ENCODE data around the gene FOXJ3.
"Not testable (repeated sequence)": the region's sequence is repeated elsewhere in the genome, so short reads cannot be mapped to it uniquely, and the experiment has no call there.

FOXJ3 gene

GRCh38 chr1:42251042-42251441 is 84.0 kb downstream of the FOXJ3 start:
- DNase-seq (ENCODE audit: low read depth in 2 of 2) = no peak

GRCh38 chr1:42250164-42250563 is 84.9 kb downstream of the FOXJ3 start:
- DNase-seq (ENCODE audit: low read depth in 2 of 2) = no peak

GRCh38 chr1:42240966-42241755 is 93.9 kb downstream of the FOXJ3 start:
- DNase-seq (ENCODE audit: low read depth in 2 of 2) = no peak

GRCh38 chr1:42239555-42239954 is 95.5 kb downstream of the FOXJ3 start:
- no peak for DNase-seq (ENCODE audit: low read depth in 2 of 2)

GRCh38 chr1:42239041-42239440 is 96.0 kb downstream of the FOXJ3 start:
- no peak for DNase-seq (ENCODE audit: low read depth in 2 of 2)

GRCh38 chr1:42231253-42231652 is 103.8 kb downstream of the FOXJ3 start:
- no peak for DNase-seq (ENCODE audit: low read depth in 2 of 2)

GRCh38 chr1:42228938-42229337 is 106.1 kb downstream of the FOXJ3 start:
- DNase-seq (ENCODE audit: low read depth in 2 of 2) = no peak

GRCh38 chr1:42223036-42223435 is 112.0 kb downstream of the FOXJ3 start:
- no peak for DNase-seq (ENCODE audit: low read depth in 2 of 2)

- no peak for DNase-seq (ENCODE audit: low read depth in 2 of 2)
Observed at GRCh38 chr1:42221952-42222606, 113.0 kb downstream of the FOXJ3 start.

GRCh38 chr1:42221456-42221855 is 113.6 kb downstream of the FOXJ3 start:
- no peak for DNase-seq (ENCODE audit: low read depth in 2 of 2)

GRCh38 chr1:42219627-42220026 is 115.4 kb downstream of the FOXJ3 start:
- DNase-seq (ENCODE audit: low read depth in 2 of 2) = no peak

- DNase-seq (ENCODE audit: low read depth in 2 of 2) = no peak
Observed at GRCh38 chr1:42214447-42214871, 120.6 kb downstream of the FOXJ3 start.

- DNase-seq (ENCODE audit: low read depth in 2 of 2) = no peak
Observed at GRCh38 chr1:42211224-42211623, 123.8 kb downstream of the FOXJ3 start.

GRCh38 chr1:42210421-42211133 is 124.5 kb downstream of the FOXJ3 start:
- DNase-seq (ENCODE audit: low read depth in 2 of 2) = no peak

GRCh38 chr1:42209526-42210251 is 125.3 kb downstream of the FOXJ3 start:
- DNase-seq (ENCODE audit: low read depth in 2 of 2) = no peak

- not testable (repeated sequence) for DNase-seq (ENCODE audit: low read depth in 2 of 2)
Observed at GRCh38 chr1:42206930-42207329, 128.1 kb downstream of the FOXJ3 start.

GRCh38 chr1:42206164-42206563 is 128.9 kb downstream of the FOXJ3 start:
- DNase-seq (ENCODE audit: low read depth in 2 of 2) = no peak

- no peak for DNase-seq (ENCODE audit: low read depth in 2 of 2)
Observed at GRCh38 chr1:42201986-42202385, 133.0 kb downstream of the FOXJ3 start.

GRCh38 chr1:42198251-42198650 is 136.8 kb downstream of the FOXJ3 start:
- no peak for DNase-seq (ENCODE audit: low read depth in 2 of 2)

- no peak for DNase-seq (ENCODE audit: low read depth in 2 of 2)
Observed at GRCh38 chr1:42195841-42196240, 139.2 kb downstream of the FOXJ3 start.

GRCh38 chr1:42192106-42192505 is 142.9 kb downstream of the FOXJ3 start:
- no peak for DNase-seq (ENCODE audit: low read depth in 2 of 2)

- DNase-seq (ENCODE audit: low read depth in 2 of 2) = no peak
Observed at GRCh38 chr1:42191319-42191718, 143.7 kb downstream of the FOXJ3 start.
